Measurements from ENCODE around the gene PRR5L. TPM values are rescaled to one million over a fixed set of nuclear protein-coding genes. Genes with fewer than 3 reads are reported as not detected.

The PRR5L gene
- polyA plus RNA-seq, 1 donor (not counting 4 experiments of a cell fraction or from before 2014, with no cell fraction given): 20.1 TPM

GRCh38 chr11:36308577-36308976 lies 12.5 kb downstream of the PRR5L start:
- no peaks in the 10 kb centered on the region for H3K79me2 ChIP-seq (ENCODE audit: control insufficient read depth, insufficient read depth, low read length)
- H3K4me1 ChIP-seq (ENCODE audit: control insufficient read depth, extremely low read depth, insufficient read depth, low read length): peaks cover 15% of the 10 kb centered on the region
- H4K20me1 ChIP-seq (ENCODE audit: control insufficient read depth, extremely low read depth, insufficient read depth, low read length): no peaks in the 10 kb centered on the region
- no peaks in the 10 kb centered on the region for H3K36me3 ChIP-seq (ENCODE audit: control insufficient read depth in 2 of 2, extremely low read depth in 1 of 2, insufficient read depth in 2 of 2, low read length in 2 of 2)
- H3K27ac ChIP-seq (ENCODE audit: control insufficient read depth, insufficient read depth, low read length): no peak overlapping the region
- DNase-seq (ENCODE audit: low read depth, low spot score): no peak
- peaks cover 7% of the 10 kb centered on the region for H3K27me3 ChIP-seq (ENCODE audit: control insufficient read depth, extremely low read depth, insufficient read depth, low read length)
- no peaks in the 10 kb centered on the region for H3K9me1 ChIP-seq (ENCODE audit: control insufficient read depth, extremely low read depth, insufficient read depth, low read length)
- no peak overlapping the region for H2AFZ ChIP-seq (ENCODE audit: control insufficient read depth, low read length)
- H3K9me3 ChIP-seq (ENCODE audit: control insufficient read depth, low read depth, low read length): no peaks in the 10 kb centered on the region
- dilution Hi-C loops (cut with MboI; ENCODE audit: extremely low pct_ligation_motif_present, low sequenced_read_pairs): no loop called here
- no peak overlapping the region for H3K4me3 ChIP-seq (ENCODE audit: control insufficient read depth in 2 of 3, extremely low read depth in 1 of 3, insufficient read depth in 2 of 3, low read depth in 1 of 3, low read length in 3 of 3)
- no peak for TF ChIP-seq EZH2 (IDR thresholded peaks at IDR 0.05; ENCODE audit: low read length)
- TF ChIP-seq CTCF (optimal IDR thresholded peaks at IDR 0.05 in 1 of 3, IDR thresholded peaks at IDR 0.05 in 1 of 3, conservative IDR thresholded peaks at IDR 0.05 in 1 of 3; ENCODE audit: extremely low read depth in 1 of 3, insufficient read depth in 2 of 3, low read length in 3 of 3): no peak
- no peak for FAIRE-seq
- H3K4me2 ChIP-seq (ENCODE audit: control insufficient read depth, extremely low read depth, insufficient read depth, low read depth, low read length): no peak overlapping the region
- H3K9ac ChIP-seq (ENCODE audit: control insufficient read depth, extremely low read depth, insufficient read depth, low read length): no peak overlapping the region

- FAIRE-seq: no peak
Measured at GRCh38 chr11:36309779-36310178, 13.7 kb downstream of the PRR5L start.

More at GRCh38 chr11:36309779-36310178, 13.7 kb downstream of the PRR5L start:
- Histone ChIP-seq H3K79me2 (ENCODE audit: control insufficient read depth, insufficient read depth, low read length) (no peaks in the 10 kb centered on the region), H3K4me3 (ENCODE audit: control insufficient read depth in 2 of 3, extremely low read depth in 1 of 3, insufficient read depth in 2 of 3, low read depth in 1 of 3, low read length in 3 of 3) (no peak overlapping the region), H3K27me3 (ENCODE audit: control insufficient read depth, extremely low read depth, insufficient read depth, low read length) (peaks cover 11% of the 10 kb centered on the region), H3K9me1 (ENCODE audit: control insufficient read depth, extremely low read depth, insufficient read depth, low read length) (no peaks in the 10 kb centered on the region), H3K4me1 (ENCODE audit: control insufficient read depth, extremely low read depth, insufficient read depth, low read length) (peaks cover 15% of the 10 kb centered on the region), H3K9ac (ENCODE audit: control insufficient read depth, extremely low read depth, insufficient read depth, low read length) (no peak overlapping the region), H3K27ac (ENCODE audit: control insufficient read depth, insufficient read depth, low read length) (no peak overlapping the region), H3K4me2 (ENCODE audit: control insufficient read depth, extremely low read depth, insufficient read depth, low read depth, low read length) (no peak overlapping the region), H3K36me3 (ENCODE audit: control insufficient read depth in 2 of 2, extremely low read depth in 1 of 2, insufficient read depth in 2 of 2, low read length in 2 of 2) (no peaks in the 10 kb centered on the region), H3K9me3 (ENCODE audit: control insufficient read depth, low read depth, low read length) (no peaks in the 10 kb centered on the region), H4K20me1 (ENCODE audit: control insufficient read depth, extremely low read depth, insufficient read depth, low read length) (no peaks in the 10 kb centered on the region), H2AFZ (ENCODE audit: control insufficient read depth, low read length) (no peak overlapping the region)
- no peak for DNase-seq (ENCODE audit: low read depth, low spot score)
- dilution Hi-C loops (cut with MboI; ENCODE audit: extremely low pct_ligation_motif_present, low sequenced_read_pairs): no loop called here
- TF ChIP-seq EZH2 (IDR thresholded peaks at IDR 0.05; ENCODE audit: low read length) (no peak), CTCF (optimal IDR thresholded peaks at IDR 0.05 in 1 of 3, IDR thresholded peaks at IDR 0.05 in 1 of 3, conservative IDR thresholded peaks at IDR 0.05 in 1 of 3; ENCODE audit: extremely low read depth in 1 of 3, insufficient read depth in 2 of 3, low read length in 3 of 3) (no peak)
